Loucy (cell line): ENCODE measurements around the gene LGALS1.
A peak's percentile ranks its signal among the peaks of the same experiment; 100 is the strongest.

Experiments used
- CTCF ChIP-seq: fragments of 200-600 bp; sonication (generic); conservative IDR thresholded peaks from 2 replicates; pipeline ENCODE4 v1.5.1; 2014; ENCODE audit warnings: mild to moderate bottlenecking, antibody characterized with exemption, low read length
- EZH2phosphoT487 ChIP-seq: fragments of 200-600 bp; IDR thresholded peaks from 2 replicates; pipeline ENCODE4 v1.6.1; 2018; ENCODE audit warnings: antibody characterized with exemption, mild to moderate bottlenecking, moderate library complexity, borderline replicate concordance

- TF ChIP-seq CTCF (peak; percentile 89), EZH2phosphoT487 (no peak)
Observed at GRCh38 chr22:37681556-37682049, 6.2 kb downstream of the LGALS1 start.
